ENCODE measurements around the gene SLIT3. TPM values are rescaled to one million over a fixed set of nuclear protein-coding genes. Genes with fewer than 3 reads are reported as not detected.

Gene SLIT3
- total RNA-seq, 1 experiment from 2014 or later: 0.10 TPM

DNA sequence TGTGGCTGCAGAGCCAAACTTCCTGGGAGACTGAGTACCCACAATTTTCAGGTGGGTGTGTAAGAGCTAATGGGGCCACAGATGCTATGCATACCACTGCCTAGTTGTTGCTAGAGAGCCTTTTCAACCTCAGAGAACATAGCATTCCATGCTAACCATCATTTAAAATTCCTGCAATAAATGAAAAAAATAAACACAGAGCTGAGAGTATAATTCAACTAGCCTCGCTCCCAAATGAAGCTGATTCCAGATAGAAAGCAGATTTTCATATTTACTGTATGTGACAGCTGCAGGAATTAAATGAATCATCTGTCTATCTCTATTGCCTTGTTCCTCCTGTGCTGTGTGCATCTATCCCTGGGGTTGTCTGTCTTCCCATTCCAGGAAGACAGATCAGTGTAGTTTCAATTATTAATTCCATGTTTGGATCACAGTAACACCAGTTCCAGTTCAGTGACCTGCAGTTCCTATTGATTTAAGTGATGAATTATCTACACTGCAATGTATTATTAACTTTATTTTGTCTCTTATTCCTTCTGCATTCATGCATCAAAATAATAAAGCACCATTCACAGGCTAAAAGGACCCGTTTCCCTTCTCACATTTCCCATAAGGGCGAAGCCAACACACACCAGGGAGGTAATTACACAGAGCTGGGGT is 324.5 kb downstream of the SLIT3 start:
- Histone ChIP-seq H3K9me3 (ENCODE audit: control insufficient read depth in 1 of 2, insufficient read depth in 1 of 2, low read depth in 1 of 2, low read length in 2 of 2) (no peaks in the 10 kb centered on the region), H3K4me2 (ENCODE audit: low read length) (no peak overlapping the region), H2AFZ (ENCODE audit: low read depth, low read length, poor library complexity, severe bottlenecking) (no peak overlapping the region), H3K36me3 (ENCODE audit: control insufficient read depth in 1 of 2, insufficient read depth in 2 of 2, low read length in 2 of 2) (no peaks in the 10 kb centered on the region), H3K4me3 (replicated peaks in 1 of 2; ENCODE audit: low read depth in 1 of 2, low read length in 2 of 2) (no peak overlapping the region), H3K9ac (ENCODE audit: low read length) (no peak overlapping the region), H3K4me1 (ENCODE audit: control insufficient read depth in 1 of 2, insufficient read depth in 2 of 2, low read length in 2 of 2) (no peaks in the 10 kb centered on the region), H3K9me2 (ENCODE audit: insufficient read depth) (no peaks in the 10 kb centered on the region), H3K27ac (ENCODE audit: low read depth, low read length) (no peak overlapping the region), H3K79me2 (ENCODE audit: insufficient read depth, low read length) (no peaks in the 10 kb centered on the region), H4K20me1 (ENCODE audit: insufficient read depth) (no peaks in the 10 kb centered on the region), H3K27me3 (ENCODE audit: insufficient read depth, low read length) (peaks cover 66% of the 10 kb centered on the region)
- DNase-seq (ENCODE audit: low read depth, low spot score) (no peak), ATAC-seq (no peak)
- no TSS peak for BruUV-seq (replicated peaks)
- RAD21 ChIA-PET (ENCODE audit: low non-redundant PET in 1 of 2, low total read pairs in 2 of 2, uncharacterized antibody in 2 of 2, unreplicated experiment in 2 of 2): no interaction called here
- intact Hi-C loops (cut with micrococcal nuclease): no loop called here
- CTCF ChIA-PET: no interaction called here
- TF ChIP-seq ELF1 (IDR thresholded peaks at IDR 0.05; ENCODE audit: borderline replicate concordance, low read depth) (no peak), ZFX (IDR thresholded peaks at IDR 0.05) (no peak), JUND (IDR thresholded peaks at IDR 0.05) (no peak), REST (IDR thresholded peaks at IDR 0.05; ENCODE audit: low read depth) (no peak), ATF3 (IDR thresholded peaks at IDR 0.05) (no peak)
- POLR2A ChIA-PET: no interaction called here

DNA sequence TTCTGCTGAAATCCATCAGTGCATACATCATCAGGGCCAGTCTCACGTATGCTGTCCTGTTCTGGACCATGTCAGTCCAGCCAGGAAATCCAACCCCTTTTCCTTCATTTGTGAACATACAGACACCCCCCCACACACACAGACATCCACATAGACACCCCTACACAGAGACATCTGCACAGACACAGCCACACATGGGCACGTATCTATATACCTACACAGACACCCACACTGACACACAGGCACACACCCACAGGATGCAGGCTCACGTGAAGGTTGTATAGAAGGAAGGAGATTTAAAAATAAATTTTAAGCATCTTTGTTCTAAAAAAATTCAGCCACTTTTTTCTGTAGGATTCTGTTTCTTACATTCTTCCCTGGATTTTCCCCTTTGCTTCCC is 325.6 kb downstream of the SLIT3 start:
- no peak overlapping the region for H3K4me3 ChIP-seq (replicated peaks in 1 of 2; ENCODE audit: low read depth in 1 of 2, low read length in 2 of 2)
- no peaks in the 10 kb centered on the region for H3K9me2 ChIP-seq (ENCODE audit: insufficient read depth)
- ATAC-seq (no peak), DNase-seq (ENCODE audit: low read depth, low spot score) (no peak)
- H3K9ac ChIP-seq (ENCODE audit: low read length): no peak overlapping the region
- BruUV-seq (replicated peaks): no TSS peak
- H3K9me3 ChIP-seq (ENCODE audit: control insufficient read depth in 1 of 2, insufficient read depth in 1 of 2, low read depth in 1 of 2, low read length in 2 of 2): no peaks in the 10 kb centered on the region
- ChIA-PET POLR2A (no interaction called here), CTCF (no interaction called here), RAD21 (ENCODE audit: low non-redundant PET in 1 of 2, low total read pairs in 2 of 2, uncharacterized antibody in 2 of 2, unreplicated experiment in 2 of 2) (no interaction called here)
- no peak overlapping the region for H3K4me2 ChIP-seq (ENCODE audit: low read length)
- peaks cover 64% of the 10 kb centered on the region for H3K27me3 ChIP-seq (ENCODE audit: insufficient read depth, low read length)
- no peaks in the 10 kb centered on the region for H3K36me3 ChIP-seq (ENCODE audit: control insufficient read depth in 1 of 2, insufficient read depth in 2 of 2, low read length in 2 of 2)
- H3K27ac ChIP-seq (ENCODE audit: low read depth, low read length): no peak overlapping the region
- H3K4me1 ChIP-seq (ENCODE audit: control insufficient read depth in 1 of 2, insufficient read depth in 2 of 2, low read length in 2 of 2): no peaks in the 10 kb centered on the region
- no peak overlapping the region for H2AFZ ChIP-seq (ENCODE audit: low read depth, low read length, poor library complexity, severe bottlenecking)
- no peaks in the 10 kb centered on the region for H4K20me1 ChIP-seq (ENCODE audit: insufficient read depth)
- intact Hi-C loops (cut with micrococcal nuclease): no loop called here
- no peaks in the 10 kb centered on the region for H3K79me2 ChIP-seq (ENCODE audit: insufficient read depth, low read length)
- no peak for TF ChIP-seq RAD21 (IDR thresholded peaks at IDR 0.05; ENCODE audit: low read depth)
- TF ChIP-seq ZBTB33 (IDR thresholded peaks at IDR 0.05; ENCODE audit: extremely low read depth, insufficient replicate concordance, low read length): no peak
- TF ChIP-seq TCF7L2 (IDR thresholded peaks at IDR 0.05; ENCODE audit: borderline replicate concordance, extremely low read depth, insufficient read depth, insufficient read length): no peak
- TF ChIP-seq POLR2AphosphoS5 (IDR thresholded peaks at IDR 0.05; ENCODE audit: low read depth, low read length): no peak
- TF ChIP-seq SIN3A (IDR thresholded peaks at IDR 0.05; ENCODE audit: low read depth): no peak
- no peak for TF ChIP-seq EGR1 (IDR thresholded peaks at IDR 0.05; ENCODE audit: low read depth)
- TF ChIP-seq CBX3 (IDR thresholded peaks at IDR 0.05; ENCODE audit: low read depth): no peak
- TF ChIP-seq ATF3 (IDR thresholded peaks at IDR 0.05): no peak
- no peak for TF ChIP-seq POLR2A (IDR thresholded peaks at IDR 0.05; ENCODE audit: borderline replicate concordance, extremely low read depth, insufficient read depth, insufficient read length)

All from HCT116 (cell line).